GM23248 (cell line): ENCODE results near the gene TTC28. TPM values are rescaled to one million over a fixed set of nuclear protein-coding genes. Genes with fewer than 3 reads are reported as not detected.
A peak's percentile ranks its signal among the peaks of the same experiment; 100 is the strongest.

Experiments
- DNase-seq: peaks from one replicate; pipeline ENCODE4 v3.0.0-alpha.2; 2015
- H2AFZ ChIP-seq: fragments of 200-600 bp; sonication (generic); 2 replicates; pipeline ENCODE4 v1.6.1; 2016; ENCODE audit warnings: antibody characterized with exemption
- H3F3A ChIP-seq: fragments of 200-600 bp; sonication (generic); 2 replicates; pipeline ENCODE4 v1.6.1; 2016; ENCODE audit warnings: mild to moderate bottlenecking, antibody characterized with exemption, mixed run types; ENCODE audit not compliant: insufficient read depth
- H3K27ac ChIP-seq: fragments of 200-600 bp; sonication (generic); 2 replicates; pipeline ENCODE4 v1.5.1; 2016; ENCODE audit warnings: mild to moderate bottlenecking
- H3K27me3 ChIP-seq: fragments of 200-600 bp; sonication (generic); replicated peaks from 2 replicates; pipeline ENCODE4 v1.6.1; 2016; ENCODE audit warnings: mild to moderate bottlenecking; ENCODE audit not compliant: insufficient read depth
- H3K36me3 ChIP-seq: fragments of 200-600 bp; sonication (generic); 2 replicates; pipeline ENCODE4 v1.6.1; 2016; ENCODE audit warnings: low read depth, mild to moderate bottlenecking
- H3K4me1 ChIP-seq: fragments of 200-600 bp; sonication (generic); 2 replicates; pipeline ENCODE4 v1.6.1; 2016; ENCODE audit warnings: mild to moderate bottlenecking; ENCODE audit not compliant: insufficient read depth
- H3K4me2 ChIP-seq: fragments of 200-600 bp; sonication (generic); one replicate; pipeline ENCODE4 v1.6.1; 2016; ENCODE audit warnings: mild to moderate bottlenecking; ENCODE audit not compliant: unreplicated experiment
- H3K4me3 ChIP-seq: fragments of 200-600 bp; sonication (generic); 2 replicates; pipeline ENCODE4 v1.5.1; 2016; ENCODE audit warnings: mild to moderate bottlenecking
- H3K79me2 ChIP-seq: fragments of 200-600 bp; sonication (generic); 2 replicates; pipeline ENCODE4 v1.6.1; 2016; ENCODE audit warnings: mild to moderate bottlenecking; ENCODE audit not compliant: insufficient read depth
- H3K9ac ChIP-seq: fragments of 200-600 bp; sonication (generic); 2 replicates; pipeline ENCODE4 v1.6.1; 2016; ENCODE audit warnings: mild to moderate bottlenecking
- H3K9me2 ChIP-seq: fragments of 200-600 bp; sonication (generic); 2 replicates; pipeline ENCODE4 v1.6.1; 2016; ENCODE audit warnings: mixed run types, mild to moderate bottlenecking, moderate library complexity; ENCODE audit not compliant: insufficient read depth
- H3K9me3 ChIP-seq: fragments of 200-600 bp; sonication (generic); one replicate; pipeline ENCODE4 v1.6.1; 2017; ENCODE audit warnings: low read depth
- H4K20me1 ChIP-seq: fragments of 200-600 bp; sonication (generic); 2 replicates; pipeline ENCODE4 v1.6.0; 2016; ENCODE audit not compliant: insufficient read depth
- EZH2 ChIP-seq: fragments of 200-600 bp; sonication (generic); IDR thresholded peaks from 2 replicates; pipeline ENCODE4 v1.6.1; 2018; ENCODE audit warnings: antibody characterized with exemption, mild to moderate bottlenecking; ENCODE audit not compliant: insufficient read depth, poor library complexity, severe bottlenecking
- EZH2phosphoT487 ChIP-seq: fragments of 200-600 bp; sonication (generic); IDR thresholded peaks from 2 replicates; pipeline ENCODE4 v1.6.1; 2018; ENCODE audit warnings: antibody characterized with exemption, moderate library complexity, mild to moderate bottlenecking, low read depth; ENCODE audit not compliant: insufficient read depth
- WGBS, 2 experiments: methylation state at CpG; one replicate each; pipeline ENCODE4 v1.1.6; 2015 to 2017; ENCODE audit warnings: low lambda C conversion rate in 2 of 2, low coverage in 1 of 2; ENCODE audit errors: missing lambda C conversion rate in 2 of 2; 5-methylcytosine and 5-hydroxymethylcytosine counted together
- in situ Hi-C: fragments of 300-500 bp; cut with MboI; formaldehyde crosslinking; loops from 2 replicates; pipeline ENCODE4 v1.15.0; 2020
- polyA plus RNA-seq: library from polyadenylated mRNA; unstranded; fragments of >200 nt; fragmentation: Nextera tagmentation; extraction: Ambion mirVana; gene quantifications from 2 replicates; pipeline ENCODE4 v1.2.1, GENCODE V29; 2016
- total RNA-seq: library from RNA; depleted of rRNA; stranded (reverse); fragments of >200 nt; shearing (Covaris generic); gene quantifications from 2 replicates; pipeline ENCODE4 v1.2.3, GENCODE V29; 2014

TTC28 gene
- total and polyA plus RNA-seq, 2 experiments from 2014 or later: 12.5 to 41.9 TPM

DNA sequence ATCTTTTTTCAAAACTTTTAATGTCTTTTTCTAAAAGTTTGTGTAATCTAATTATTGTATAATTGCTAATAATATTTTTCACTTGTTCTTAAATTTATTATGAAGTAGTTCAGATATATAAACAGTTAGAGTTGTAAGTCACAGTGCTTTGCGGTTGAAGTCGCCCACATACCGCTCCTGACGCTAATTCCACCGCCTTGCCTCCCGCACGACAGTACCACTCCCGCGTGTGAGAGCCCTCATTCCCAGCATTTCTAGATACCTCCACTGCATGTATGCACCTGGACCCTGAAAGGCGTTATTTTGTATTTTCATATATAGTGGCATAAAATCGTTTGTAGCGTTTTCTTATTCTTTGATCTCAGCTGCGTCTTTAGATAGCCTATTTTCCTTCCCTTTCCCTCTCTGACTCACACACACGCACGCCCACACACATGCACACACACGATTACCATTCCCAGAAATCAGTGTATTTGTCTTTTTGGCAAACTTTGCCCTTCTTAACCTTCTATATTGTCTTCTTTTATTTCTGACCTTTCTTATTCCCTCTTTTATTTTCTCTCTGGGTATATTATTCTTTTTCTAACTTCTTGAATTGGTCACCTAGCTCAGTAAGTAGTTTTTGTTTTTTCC lies 704.1 kb downstream of the TTC28 start:
- TF ChIP-seq EZH2 (no peak), EZH2phosphoT487 (no peak)
- Histone ChIP-seq H3F3A (peaks cover 10% of the 10 kb centered on the region), H4K20me1 (no peaks in the 10 kb centered on the region), H3K9ac (no peak overlapping the region), H2AFZ (no peak overlapping the region), H3K4me1 (no peaks in the 10 kb centered on the region), H3K27me3 (no peaks in the 10 kb centered on the region), H3K9me3 (no peaks in the 10 kb centered on the region), H3K4me3 (no peak overlapping the region), H3K4me2 (no peak overlapping the region), H3K79me2 (no peaks in the 10 kb centered on the region), H3K27ac (no peak overlapping the region), H3K9me2 (no peaks in the 10 kb centered on the region), H3K36me3 (no peaks in the 10 kb centered on the region)
- 89% methylated on average over 16 of the region's 16 CpGs for whole genome bisulfite sequencing, 2 experiments
- DNase-seq: peak; percentile 9
- in situ Hi-C loops: no loop called here

DNA sequence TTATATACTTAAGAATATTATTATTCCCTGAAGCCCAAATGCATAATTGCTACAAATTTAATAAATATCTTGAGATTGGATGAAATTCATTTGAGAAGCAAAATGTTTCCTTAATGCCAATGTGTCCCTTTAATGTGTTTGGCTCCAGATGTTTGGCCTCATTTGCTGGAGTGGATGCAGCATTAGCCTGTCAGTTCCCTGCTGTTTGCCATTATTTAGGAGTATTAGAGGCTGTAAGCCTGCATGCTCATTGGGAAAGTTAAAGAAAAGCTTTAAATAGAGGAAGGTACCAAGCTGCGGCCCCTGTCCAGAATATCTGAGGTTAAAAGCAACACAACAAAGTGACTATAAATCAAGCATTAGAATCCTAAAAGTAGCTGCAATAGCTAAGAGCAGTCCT lies 705.8 kb downstream of the TTC28 start:
- 33 to 38% methylated on average over 1 of the region's 1 CpG for WGBS, 2 experiments

DNA sequence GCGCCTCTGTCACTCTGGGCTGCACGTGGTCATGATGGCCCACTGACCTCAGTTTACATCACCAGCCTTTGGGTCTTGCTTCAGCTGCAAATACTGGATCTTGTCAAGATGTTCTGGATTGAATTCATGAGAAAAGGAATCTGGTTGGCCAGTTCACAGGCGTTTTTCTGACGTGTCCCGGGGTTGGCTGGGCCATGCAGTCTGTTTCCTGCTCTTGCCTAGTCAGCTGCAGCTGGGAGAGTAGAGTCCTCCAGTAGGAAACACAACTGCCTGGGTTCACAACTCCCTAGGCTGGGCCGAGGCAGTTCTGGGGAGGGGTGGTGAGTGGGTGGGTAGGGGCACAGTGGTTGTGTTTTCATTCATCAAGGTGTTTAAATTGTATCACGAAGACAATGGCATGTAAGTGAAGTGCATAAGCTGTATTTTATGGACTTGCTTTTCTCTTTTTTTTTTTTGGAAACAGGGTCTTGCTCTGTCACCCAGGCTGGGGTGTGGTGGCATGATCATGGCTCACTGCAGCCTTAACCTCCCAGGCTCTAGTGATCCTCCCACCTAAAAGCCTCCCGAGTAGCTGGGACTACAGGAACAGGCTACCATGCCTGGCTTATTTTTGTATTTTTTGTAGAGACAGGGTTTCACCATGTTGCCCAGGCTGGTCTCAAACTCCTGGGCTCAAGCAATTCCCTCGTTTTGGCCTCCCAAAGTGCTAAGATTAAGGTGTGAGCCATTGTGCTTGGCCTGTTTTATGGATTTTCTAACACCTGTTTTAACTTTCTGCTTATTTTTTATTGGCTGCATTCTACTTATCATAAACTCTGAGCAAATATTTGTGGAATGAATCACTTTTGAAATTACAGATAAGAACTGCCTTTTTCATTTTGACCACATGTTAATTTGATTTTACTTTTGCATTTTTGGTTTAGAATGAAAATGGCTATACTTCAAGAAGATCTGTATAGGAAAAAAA lies 706.6 kb downstream of the TTC28 start:
- 65 to 70% methylated on average over 9 of the region's 9 CpGs for WGBS, 2 experiments
- in situ Hi-C loops: no loop called here
- H3K4me2 ChIP-seq: no peak overlapping the region

More for the DNA sequence above, 705.8 kb downstream of the TTC28 start:
- Histone ChIP-seq H3F3A (peaks cover 10% of the 10 kb centered on the region), H3K36me3 (no peaks in the 10 kb centered on the region), H3K4me3 (no peak overlapping the region), H3K27ac (no peak overlapping the region), H4K20me1 (no peaks in the 10 kb centered on the region), H2AFZ (no peak overlapping the region), H3K9me2 (no peaks in the 10 kb centered on the region), H3K27me3 (no peaks in the 10 kb centered on the region), H3K9ac (no peak overlapping the region), H3K4me1 (no peaks in the 10 kb centered on the region), H3K9me3 (no peaks in the 10 kb centered on the region), H3K79me2 (no peaks in the 10 kb centered on the region), H3K4me2 (no peak overlapping the region)
- in situ Hi-C loops: no loop called here
- no peak for DNase-seq
- no peak for TF ChIP-seq EZH2

DNA sequence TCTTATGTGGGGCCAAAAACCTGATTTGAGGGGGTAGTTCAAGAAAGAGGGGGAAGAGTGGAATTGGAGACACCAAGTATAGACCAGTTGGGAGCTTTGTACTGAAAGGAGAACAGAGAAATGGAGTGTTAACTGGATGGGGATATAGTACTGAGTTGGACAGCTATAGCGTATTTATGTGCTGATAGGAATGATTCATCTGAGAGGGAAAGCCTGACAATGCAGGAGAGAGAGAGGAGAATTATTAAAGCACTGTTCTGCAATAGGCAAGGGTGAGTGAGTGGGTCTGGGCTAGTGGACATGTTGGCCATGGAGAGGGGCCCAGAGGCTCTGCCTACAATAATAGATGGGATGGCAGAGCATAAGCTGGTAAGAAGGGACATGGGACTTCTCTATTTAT lies 707.7 kb downstream of the TTC28 start:
- Histone ChIP-seq H3K36me3 (no peaks in the 10 kb centered on the region), H3K4me1 (no peaks in the 10 kb centered on the region), H3K9me3 (no peaks in the 10 kb centered on the region), H3K27ac (no peak overlapping the region), H3F3A (peaks cover 10% of the 10 kb centered on the region), H3K9ac (no peak overlapping the region), H4K20me1 (no peaks in the 10 kb centered on the region), H3K27me3 (no peaks in the 10 kb centered on the region), H2AFZ (no peak overlapping the region), H3K4me2 (no peak overlapping the region), H3K4me3 (no peak overlapping the region), H3K9me2 (no peaks in the 10 kb centered on the region), H3K79me2 (no peaks in the 10 kb centered on the region)
- 93 to 95% methylated on average over 1 of the region's 1 CpG for WGBS, 2 experiments
- TF ChIP-seq EZH2phosphoT487 (no peak), EZH2 (no peak)
- in situ Hi-C loops: no loop called here
- DNase-seq: no peak

More for the DNA sequence above, 706.6 kb downstream of the TTC28 start:
- no peak overlapping the region for H3K27ac ChIP-seq
- no peak overlapping the region for H2AFZ ChIP-seq
- no peak for TF ChIP-seq EZH2
- no peak for TF ChIP-seq EZH2phosphoT487
- DNase-seq: no peak
- no peaks in the 10 kb centered on the region for H3K27me3 ChIP-seq
- H3K9me2 ChIP-seq: no peaks in the 10 kb centered on the region
- no peaks in the 10 kb centered on the region for H3K36me3 ChIP-seq
- no peak overlapping the region for H3K9ac ChIP-seq
- H3F3A ChIP-seq: peaks cover 10% of the 10 kb centered on the region
- no peaks in the 10 kb centered on the region for H3K79me2 ChIP-seq
- H4K20me1 ChIP-seq: no peaks in the 10 kb centered on the region
- H3K4me1 ChIP-seq: no peaks in the 10 kb centered on the region
- no peak overlapping the region for H3K4me3 ChIP-seq
- H3K9me3 ChIP-seq: no peaks in the 10 kb centered on the region
